MCF 10A (cell line): ENCODE data around the gene TSC22D2. TPM values are rescaled to one million over a fixed set of nuclear protein-coding genes. Genes with fewer than 3 reads are reported as not detected.

Experiments used
- BruUV-seq: library from RNA; stranded (reverse); fragments of 400-500 nt; replicated peaks from 2 replicates; lab custom pipeline; 2021; lab: Mats Ljungman, UMichigan
- CTCF ChIA-PET: fragments of 300-600 bp; sonication (Branson Sonifier 250); formaldehyde crosslinking; extraction: SDS; loops from one replicate; lab custom pipeline; 2021; ENCODE audit warnings: antibody characterized with exemption, inconsistent platforms; lab: Yijun Ruan, JAX
- POLR2A ChIA-PET: fragments of 300-600, 350-650 bp; sonication (Branson Sonifier 250); formaldehyde crosslinking; extraction: SDS; loops from one replicate; lab custom pipeline; 2020; ENCODE audit warnings: antibody characterized with exemption, inconsistent platforms; lab: Yijun Ruan, JAX
- DNase-seq: peaks from one replicate; pipeline ENCODE4 v3.0.0-alpha.2; 2018; ENCODE audit not compliant: unreplicated experiment
- H3K27ac Mint-ChIP-seq: one replicate; pipeline ENCODE4 v1.8.0; 2022; ENCODE audit warnings: mild to moderate bottlenecking, low read depth, mixed read lengths; ENCODE audit not compliant: unreplicated experiment
- H3K27me3 Mint-ChIP-seq: one replicate; pipeline ENCODE4 v1.8.0; 2022; ENCODE audit warnings: mixed read lengths; ENCODE audit not compliant: insufficient read depth, unreplicated experiment
- H3K36me3 Mint-ChIP-seq: one replicate; pipeline ENCODE4 v1.8.0; 2022; ENCODE audit warnings: mild to moderate bottlenecking, moderate library complexity, mixed read lengths; ENCODE audit not compliant: insufficient read depth, unreplicated experiment
- H3K4me1 Mint-ChIP-seq: one replicate; pipeline ENCODE4 v1.8.0; 2022; ENCODE audit warnings: mixed read lengths; ENCODE audit not compliant: insufficient read depth, unreplicated experiment
- H3K4me3 Mint-ChIP-seq: one replicate; pipeline ENCODE4 v1.8.0; 2022; ENCODE audit warnings: mild to moderate bottlenecking, moderate library complexity, mixed read lengths; ENCODE audit not compliant: unreplicated experiment
- H3K9me3 Mint-ChIP-seq: one replicate; pipeline ENCODE4 v1.8.0; 2022; ENCODE audit warnings: mixed read lengths; ENCODE audit not compliant: unreplicated experiment
- CTCF ChIP-seq: fragments of 200-600 bp; IDR thresholded peaks from one replicate; pipeline ENCODE4 v1.8.0; 2022; ENCODE audit warnings: antibody characterized with exemption, mild to moderate bottlenecking; ENCODE audit not compliant: unreplicated experiment
- intact Hi-C: fragments of 100-400 bp; cut with micrococcal nuclease; formaldehyde crosslinking; loops from 2 replicates; pipeline ENCODE4 v1.14.1; 2022
- total RNA-seq: library from RNA; stranded (reverse); gene quantifications from 2 replicates; pipeline ENCODE4 v1.2.3, GENCODE V29; 2022

Gene TSC22D2
- total RNA-seq, 1 experiment from 2014 or later = 31.2 TPM

- Mint-ChIP-seq H3K36me3 (peaks cover 10% of the 10 kb centered on the region), H3K4me3 (peak overlapping the region; percentile 43), H3K4me1 (peaks cover 34% of the 10 kb centered on the region), H3K27ac (peak overlapping the region; percentile 44), H3K9me3 (no peaks in the 10 kb centered on the region), H3K27me3 (no peaks in the 10 kb centered on the region)
- ChIA-PET POLR2A (interaction anchor here (0.6 to 1.7 kb wide), 7 partner anchors 9 to 40 kb away, joined by 3 to 30 read pairs (median 6); partner anchors contain the start of gene TSC22D2), CTCF (interaction anchor here (0.6 to 0.7 kb wide), 2 partner anchors 12 to 21 kb away, joined by 3 read pairs; no protein-coding TSS in a partner anchor)
- intact Hi-C loops = loop anchor here (2.0 kb wide), 1 partner anchor 40 kb away; the partner anchor contains the start of gene TSC22D2
- TF ChIP-seq CTCF = no peak
- peak; percentile 56 for DNase-seq
- BruUV-seq = no TSS peak
Observed at GRCh38 chr3:150449169-150449721, 41.1 kb downstream of the TSC22D2 start.

- H3K27ac Mint-ChIP-seq = peak overlapping the region; percentile 9
- no peak for TF ChIP-seq CTCF
- no TSS peak for BruUV-seq
Observed at GRCh38 chr3:150450916-150451315, 42.8 kb downstream of the TSC22D2 start.

GRCh38 chr3:150451329-150452048, 43.4 kb downstream of the TSC22D2 start:
- BruUV-seq = no TSS peak
- Mint-ChIP-seq H3K36me3 (peaks cover 8% of the 10 kb centered on the region), H3K27ac (no peak overlapping the region), H3K4me1 (peaks cover 33% of the 10 kb centered on the region), H3K4me3 (no peak overlapping the region), H3K27me3 (no peaks in the 10 kb centered on the region), H3K9me3 (no peaks in the 10 kb centered on the region)
- ChIA-PET POLR2A (interaction anchor here (0.7 to 3.7 kb wide), 9 partner anchors 9 to 481 kb away, joined by 3 to 42 read pairs (median 4); partner anchors contain the start of genes PFN2, SELENOT and TSC22D2), CTCF (interaction anchor here (0.8 to 1.8 kb wide), 3 partner anchors 13 to 43 kb away, joined by 3 to 6 read pairs (median 4); no protein-coding TSS in a partner anchor)
- intact Hi-C loops = no loop called here
- no peak for TF ChIP-seq CTCF
- no peak for DNase-seq

More at GRCh38 chr3:150450916-150451315, 42.8 kb downstream of the TSC22D2 start:
- CTCF ChIA-PET = interaction anchor here (0.6 to 1.8 kb wide), 4 partner anchors 14 to 165 kb away, joined by 3 to 6 read pairs (median 4); no protein-coding TSS in a partner anchor
- POLR2A ChIA-PET = interaction anchor here (0.7 to 3.7 kb wide), 8 partner anchors 10 to 480 kb away, joined by 3 to 42 read pairs (median 5); partner anchors contain the start of genes PFN2 and TSC22D2
- Mint-ChIP-seq H3K27me3 (no peaks in the 10 kb centered on the region), H3K9me3 (no peaks in the 10 kb centered on the region), H3K36me3 (peaks cover 7% of the 10 kb centered on the region), H3K4me1 (peaks cover 33% of the 10 kb centered on the region), H3K4me3 (peak overlapping the region; percentile 2)
- intact Hi-C loops = no loop called here
- DNase-seq = peak; percentile 63

- BruUV-seq = no TSS peak
- intact Hi-C loops = no loop called here
- no peak overlapping the region for H3K27ac Mint-ChIP-seq
Observed at GRCh38 chr3:150453353-150453752, 45.3 kb downstream of the TSC22D2 start.

More at GRCh38 chr3:150453353-150453752, 45.3 kb downstream of the TSC22D2 start:
- Mint-ChIP-seq H3K36me3 (peaks cover 23% of the 10 kb centered on the region), H3K4me3 (no peak overlapping the region), H3K9me3 (no peaks in the 10 kb centered on the region), H3K4me1 (peaks cover 21% of the 10 kb centered on the region), H3K27me3 (no peaks in the 10 kb centered on the region)
- CTCF ChIA-PET = interaction anchor here (1.1 kb wide), 1 partner anchor 214 kb away, joined by 3 read pairs; no protein-coding TSS in a partner anchor
- POLR2A ChIA-PET = interaction anchor here (3.7 kb wide), 1 partner anchor 16 kb away, joined by 42 read pairs; no protein-coding TSS in a partner anchor
- TF ChIP-seq CTCF = no peak
- DNase-seq = no peak
